CD4-positive, alpha-beta T cell treated with Interferon gamma for 1 hour (primary cell): ENCODE data around the gene SLC9A8.
A peak's percentile ranks its signal among the peaks of the same experiment; 100 is the strongest.
"Not testable (repeated sequence)": the region's sequence is repeated elsewhere in the genome, so short reads cannot be mapped to it uniquely, and the experiment has no call there.

Experiments
- DNase-seq: peaks from one replicate; pipeline ENCODE4 v3.0.0-alpha.2; 2020

Gene SLC9A8

DNA sequence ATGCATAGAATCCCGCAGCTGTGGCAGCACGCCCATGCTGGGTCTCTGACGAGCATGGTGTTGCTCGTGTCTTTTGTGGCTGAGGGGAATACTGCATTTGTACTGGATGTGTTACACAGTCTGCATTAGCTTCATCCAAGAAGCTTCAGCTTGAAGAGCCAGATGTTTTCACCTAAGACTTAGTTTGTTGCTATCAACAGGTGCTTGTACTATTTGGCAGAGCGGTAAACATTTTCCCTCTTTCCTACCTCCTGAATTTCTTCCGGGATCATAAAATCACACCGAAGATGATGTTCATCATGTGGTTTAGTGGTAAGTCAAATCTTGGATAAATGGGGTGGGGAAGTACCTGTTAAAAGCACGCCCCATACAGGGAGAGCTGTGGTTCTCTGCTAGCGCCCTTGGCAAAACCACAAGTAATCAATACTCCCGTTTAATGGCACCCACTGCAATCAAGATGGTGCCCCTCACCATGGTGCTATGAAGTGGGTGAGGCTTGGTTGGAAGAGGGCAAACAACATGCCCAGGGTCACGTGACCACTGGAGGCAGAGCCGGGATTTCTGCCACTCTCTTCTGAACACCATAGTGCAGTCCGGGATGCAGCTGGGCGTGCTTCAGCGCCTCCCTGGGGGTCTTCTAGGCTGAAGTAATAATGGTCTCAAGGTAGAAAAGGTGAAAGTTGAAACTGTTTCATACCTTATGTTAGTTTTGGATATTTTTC lies 68.3 kb downstream of the SLC9A8 start:
- DNase-seq = no peak

DNA sequence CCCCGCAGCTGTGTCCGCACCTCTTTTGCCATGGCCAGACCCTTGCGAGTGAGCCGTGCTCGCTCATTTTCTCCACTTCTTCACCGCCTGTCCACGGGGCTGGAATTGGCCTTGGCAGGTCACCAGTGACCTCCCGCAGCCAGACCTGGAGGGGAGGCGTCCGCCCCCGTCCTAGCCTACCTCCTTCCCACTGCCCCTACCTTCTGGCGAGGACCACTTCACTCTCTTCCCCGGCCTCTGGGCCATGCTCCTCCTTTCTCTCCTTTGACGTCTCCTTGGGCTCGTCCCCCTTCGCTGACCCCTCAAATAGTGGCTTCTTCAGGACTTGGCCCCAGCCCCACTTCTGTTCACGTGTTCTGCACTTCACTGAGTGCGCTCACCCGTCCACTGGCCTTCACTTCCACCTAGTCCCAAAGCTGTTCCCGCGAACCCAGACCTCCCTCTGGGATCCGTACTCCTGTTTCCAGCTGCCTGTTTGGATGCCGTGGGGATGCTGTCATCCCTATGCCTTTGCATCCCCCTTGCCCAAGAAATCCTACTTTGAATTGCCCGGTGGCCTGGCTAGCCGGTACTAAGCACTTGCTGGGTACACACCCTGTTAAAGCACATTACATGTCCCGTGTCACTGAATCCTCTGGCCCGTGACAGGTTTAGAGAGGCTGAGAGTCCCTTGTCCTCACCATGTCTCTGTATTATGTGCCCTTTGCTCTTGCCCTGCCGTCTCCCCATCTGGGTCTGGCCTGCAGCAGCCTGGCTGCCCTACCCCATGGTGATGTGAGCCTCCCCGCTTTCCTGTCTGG lies 69.7 kb downstream of the SLC9A8 start:
- DNase-seq = no peak

DNA sequence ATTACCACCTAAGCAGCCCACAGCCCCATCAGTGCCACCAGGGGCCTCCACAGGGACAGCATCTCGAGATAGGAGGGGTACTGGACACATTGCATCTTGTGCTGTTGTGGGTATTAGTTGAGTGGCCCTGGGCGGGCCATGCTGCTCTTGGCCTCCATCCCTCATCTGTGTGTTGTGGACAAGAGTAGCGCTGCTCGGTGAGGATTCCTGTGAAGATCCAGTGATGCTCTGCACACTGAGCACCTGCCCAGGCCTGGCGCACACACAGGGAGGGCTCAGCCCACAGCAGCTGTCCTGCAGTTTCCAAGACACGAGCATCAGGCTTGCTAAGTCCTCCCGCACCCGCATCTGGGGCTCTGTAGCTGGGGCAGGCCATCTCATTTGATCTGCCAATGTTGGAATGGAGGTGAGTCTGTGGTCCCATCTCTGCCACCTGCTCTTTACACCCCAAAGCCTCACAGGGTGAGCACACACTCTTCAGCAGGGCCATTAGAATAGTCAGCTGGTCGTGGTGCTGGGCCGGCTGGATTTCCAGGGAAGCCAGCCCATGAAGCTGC lies 70.7 kb downstream of the SLC9A8 start:
- DNase-seq = no peak

DNA sequence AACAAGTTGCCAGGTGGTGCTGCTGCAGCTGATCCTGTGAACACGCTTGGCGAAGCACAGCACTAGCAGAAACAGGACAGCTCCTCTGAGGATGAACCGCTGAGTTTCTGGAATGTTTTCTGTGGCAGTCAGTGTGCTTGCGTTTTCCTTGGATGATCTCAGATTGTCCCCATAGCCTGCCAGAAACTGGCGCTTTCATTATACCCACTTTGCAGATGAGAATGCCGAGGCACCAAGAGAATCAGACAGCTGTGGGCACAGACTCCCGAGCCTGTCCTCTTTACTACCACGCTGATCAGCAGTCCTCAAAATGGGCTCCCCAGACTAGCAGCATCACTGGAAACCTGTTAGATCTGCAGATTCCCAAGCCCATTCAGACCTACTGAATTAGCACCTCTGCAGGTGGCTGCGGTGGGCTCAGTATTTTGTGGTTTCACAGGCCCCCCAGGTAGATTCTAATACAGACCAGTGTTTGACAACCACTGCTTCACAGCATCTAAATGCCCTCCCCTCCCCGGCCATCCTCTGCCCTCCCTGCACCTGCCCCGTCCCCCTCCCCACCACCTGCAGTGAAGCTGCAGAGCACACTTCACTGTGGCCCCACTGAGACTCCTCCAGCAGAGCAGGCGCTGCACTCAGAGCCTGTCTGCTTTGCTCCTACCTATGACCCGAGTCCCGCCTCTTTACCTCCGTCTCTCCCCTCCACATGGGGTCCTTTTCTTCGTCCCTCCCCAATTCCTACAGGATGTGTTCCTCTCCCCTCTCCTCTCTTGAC lies 73.1 kb downstream of the SLC9A8 start:
- DNase-seq = no peak

DNA sequence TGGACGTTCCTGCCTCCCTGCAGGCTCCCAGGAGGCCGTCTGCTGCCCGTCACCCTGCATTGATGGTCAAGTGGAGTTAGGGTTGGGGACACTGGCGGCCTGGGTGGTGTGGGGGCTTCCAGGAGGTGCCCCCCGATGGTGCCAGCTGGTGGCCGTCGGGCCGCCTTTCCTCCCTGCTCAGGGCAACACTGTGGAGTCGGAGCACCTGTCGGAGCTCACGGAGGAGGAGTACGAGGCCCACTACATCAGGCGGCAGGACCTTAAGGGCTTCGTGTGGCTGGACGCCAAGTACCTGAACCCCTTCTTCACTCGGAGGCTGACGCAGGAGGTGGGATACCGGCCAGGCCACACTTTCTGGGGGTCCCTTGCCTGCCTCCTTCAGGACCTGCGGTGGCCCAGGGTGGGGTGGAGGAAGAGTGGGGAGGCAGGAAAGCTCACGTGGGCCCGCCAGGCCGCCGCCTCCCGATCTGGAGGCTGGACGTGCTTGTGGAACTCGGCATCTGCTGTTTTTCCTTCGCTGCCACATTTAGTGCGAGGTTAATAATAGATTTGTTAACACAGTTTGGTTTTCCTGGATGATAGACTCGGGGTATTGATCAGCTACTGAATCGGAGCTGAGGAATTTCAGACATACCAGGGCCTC lies 74.1 kb downstream of the SLC9A8 start:
- DNase-seq = no peak

DNA sequence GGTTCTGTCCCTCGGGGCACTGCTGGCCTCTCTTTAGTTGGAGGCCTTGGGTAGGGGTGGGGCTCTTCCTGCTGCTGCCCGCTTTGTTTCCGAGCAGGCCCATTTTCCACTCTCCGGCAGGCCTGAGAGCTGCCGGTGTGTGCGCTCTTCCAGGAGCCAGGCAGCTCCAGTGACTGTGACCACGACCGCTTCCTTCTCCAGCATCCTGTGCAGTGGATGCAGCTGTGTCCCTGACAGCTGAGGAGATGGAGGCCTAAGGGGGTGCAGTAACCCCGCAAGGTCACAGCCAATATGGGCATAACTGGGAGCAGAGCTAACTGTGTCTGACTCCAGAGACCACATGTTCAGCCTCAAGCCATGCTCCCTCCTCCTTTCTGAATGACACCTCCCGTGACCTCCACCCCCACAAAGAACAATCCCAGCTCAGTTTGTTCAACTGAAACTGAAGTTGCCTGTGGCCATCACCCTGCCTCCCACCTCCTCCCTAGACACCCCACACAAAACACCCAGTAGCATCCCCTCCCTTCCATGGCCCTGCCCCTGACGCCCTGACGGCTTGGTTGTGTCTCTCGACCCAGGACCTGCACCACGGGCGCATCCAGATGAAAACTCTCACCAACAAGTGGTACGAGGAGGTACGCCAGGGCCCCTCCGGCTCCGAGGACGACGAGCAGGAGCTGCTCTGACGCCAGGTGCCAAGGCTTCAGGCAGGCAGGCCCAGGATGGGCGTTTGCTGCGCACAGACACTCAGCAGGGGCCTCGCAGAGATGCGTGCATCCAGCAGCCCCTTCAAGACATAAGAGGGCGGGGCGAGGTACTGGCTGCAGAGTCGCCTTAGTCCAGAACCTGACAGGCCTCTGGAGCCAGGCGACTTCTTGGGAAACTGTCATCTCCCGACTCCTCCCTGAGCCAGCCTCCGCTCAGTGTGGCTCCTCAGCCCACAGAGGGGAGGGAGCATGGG lies 74.9 kb downstream of the SLC9A8 start:
- no peak for DNase-seq

DNA sequence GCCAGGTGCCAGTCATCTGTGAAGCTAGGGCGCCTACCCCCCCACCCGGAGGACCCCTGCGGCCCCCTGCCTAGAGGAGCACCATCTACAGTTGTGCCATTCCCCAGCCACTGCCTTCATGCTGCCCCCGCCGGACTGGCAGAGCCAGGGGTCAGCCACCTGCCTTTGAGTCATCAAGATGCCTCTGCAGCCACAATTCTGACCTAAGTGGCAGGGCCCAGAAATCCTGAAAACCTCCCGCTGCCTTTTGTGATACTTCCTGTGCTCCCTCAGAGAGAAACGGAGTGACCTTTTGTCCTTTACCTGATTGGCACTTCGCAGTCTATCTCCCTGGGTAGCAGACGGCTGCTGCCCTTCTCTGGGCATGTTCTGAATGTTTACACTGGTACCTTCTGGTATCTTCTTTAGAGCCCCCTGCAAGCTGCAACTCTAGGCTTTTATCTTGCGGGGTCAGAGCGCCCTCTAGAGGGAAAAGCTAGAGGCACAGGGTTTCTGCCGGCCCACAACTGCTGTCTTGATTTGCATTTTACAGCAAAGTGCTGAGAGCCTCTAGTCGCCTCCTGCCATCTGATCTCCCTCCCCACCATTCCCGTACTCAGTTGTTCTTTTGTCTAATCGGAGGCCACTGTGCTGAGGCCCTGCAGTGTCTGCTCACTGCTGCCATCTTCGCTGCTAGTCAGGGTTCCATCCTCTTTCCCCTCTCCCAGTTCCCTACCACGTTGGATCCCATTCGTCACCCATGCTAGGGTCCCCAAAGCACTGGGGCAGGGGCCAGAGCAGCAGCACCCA lies 75.8 kb downstream of the SLC9A8 start:
- peak; percentile 32 for DNase-seq

DNA sequence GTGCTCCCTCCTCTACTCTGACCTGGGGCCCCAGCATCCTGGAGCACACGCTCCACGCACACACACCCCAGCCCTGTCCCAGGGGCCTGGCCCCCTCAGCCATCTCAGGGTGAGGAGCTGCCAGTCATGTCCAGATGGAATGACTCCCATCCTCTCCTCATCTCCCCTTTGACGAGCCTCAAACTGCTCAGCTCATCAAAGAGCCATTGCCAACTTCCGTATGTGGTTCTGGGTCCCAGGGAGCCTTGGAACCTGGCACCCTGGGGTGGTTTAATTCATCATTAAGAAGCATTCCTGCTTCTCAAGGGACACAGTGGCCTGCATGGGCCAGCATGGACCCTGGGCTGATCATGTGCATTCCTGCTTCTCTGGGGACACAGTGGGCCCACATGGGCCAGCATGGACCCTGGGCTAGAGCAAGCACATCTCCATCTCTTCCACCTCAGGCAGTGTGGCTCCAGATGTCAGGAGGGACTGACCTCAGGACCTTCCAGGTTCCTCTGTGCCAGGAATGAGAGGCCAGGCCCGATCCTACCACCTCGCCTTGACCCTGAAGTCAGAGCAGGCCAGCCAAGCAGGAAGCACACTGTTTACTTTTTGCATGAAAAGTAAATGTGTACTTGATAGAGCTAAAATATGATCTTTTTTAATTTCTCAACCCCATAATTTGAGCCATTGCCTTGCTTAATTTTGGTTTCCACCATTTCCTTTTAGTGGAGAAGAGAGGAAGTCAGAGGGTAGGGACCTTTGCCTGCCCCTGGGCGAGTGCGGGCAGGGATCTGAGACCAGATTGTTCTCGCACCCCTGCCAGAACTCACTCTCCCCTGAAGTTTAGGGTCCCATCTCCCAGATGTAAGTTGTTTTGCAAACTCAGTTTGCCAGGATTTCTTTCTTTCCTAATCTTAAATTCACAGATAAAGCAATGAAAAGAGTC lies 76.6 kb downstream of the SLC9A8 start:
- no peak for DNase-seq

DNA sequence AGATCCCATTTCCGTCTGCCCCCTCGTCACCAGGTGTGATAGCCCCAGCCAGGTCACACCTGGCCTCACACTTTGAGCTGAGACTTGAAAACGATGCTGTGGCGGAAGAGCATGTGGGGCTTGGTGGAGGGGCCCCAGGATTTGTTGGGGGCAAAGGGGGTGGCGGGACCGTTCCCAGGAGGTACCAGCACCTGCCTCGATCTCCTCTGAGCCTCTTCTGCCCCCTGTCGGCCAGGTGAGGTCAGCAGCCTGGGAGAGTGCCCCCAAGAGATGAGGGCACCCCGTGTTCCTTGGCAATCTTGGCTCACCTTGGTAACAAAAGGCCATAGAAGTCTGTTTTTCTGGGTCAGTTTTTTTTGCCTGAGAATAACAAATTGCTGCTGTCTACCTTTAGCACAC lies 77.3 kb downstream of the SLC9A8 start:
- no peak for DNase-seq

DNA sequence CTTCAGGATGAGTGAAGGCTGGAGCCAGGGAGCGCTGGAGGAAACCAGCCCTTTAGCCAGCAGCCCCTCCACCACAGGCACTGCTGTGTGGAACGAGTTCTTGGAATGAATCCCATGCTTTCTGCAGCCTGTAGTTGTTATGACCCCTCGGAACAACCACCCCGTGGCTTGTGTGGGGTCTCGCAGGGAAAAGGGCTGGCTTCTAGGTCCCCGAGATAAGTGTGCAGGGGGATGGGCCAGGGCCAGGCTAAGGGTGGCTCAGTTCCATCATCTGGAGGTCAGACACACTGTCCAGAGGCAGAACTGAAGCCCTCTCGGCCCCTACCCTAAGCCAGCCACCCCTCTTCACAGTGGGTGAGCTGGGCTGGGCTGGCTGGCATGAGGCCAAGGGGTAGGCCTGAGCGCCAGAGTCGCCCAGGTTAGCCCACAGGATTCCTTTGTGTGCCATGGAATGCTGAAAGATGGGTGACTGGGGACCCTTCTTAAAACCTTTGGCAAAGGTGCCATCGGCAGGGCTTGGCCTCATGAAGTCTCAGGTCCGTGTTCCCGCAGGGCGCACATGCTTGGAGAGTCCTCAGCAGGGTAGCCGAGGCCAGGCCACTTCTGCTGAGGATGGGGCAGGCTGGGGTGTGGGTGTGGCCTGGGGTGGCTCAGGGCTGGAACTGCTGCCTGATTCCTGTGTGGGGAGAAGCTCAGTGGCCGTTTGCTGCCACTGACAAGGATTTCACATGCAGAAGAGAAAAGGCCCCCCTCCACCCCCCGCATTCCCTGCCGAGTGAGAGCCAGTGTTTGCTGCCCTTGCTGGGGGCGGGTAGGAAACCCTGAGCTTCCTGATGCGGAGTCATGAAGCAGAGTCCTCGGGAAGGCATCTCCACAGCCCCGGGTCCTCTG lies 78.1 kb downstream of the SLC9A8 start:
- DNase-seq = no peak

DNA sequence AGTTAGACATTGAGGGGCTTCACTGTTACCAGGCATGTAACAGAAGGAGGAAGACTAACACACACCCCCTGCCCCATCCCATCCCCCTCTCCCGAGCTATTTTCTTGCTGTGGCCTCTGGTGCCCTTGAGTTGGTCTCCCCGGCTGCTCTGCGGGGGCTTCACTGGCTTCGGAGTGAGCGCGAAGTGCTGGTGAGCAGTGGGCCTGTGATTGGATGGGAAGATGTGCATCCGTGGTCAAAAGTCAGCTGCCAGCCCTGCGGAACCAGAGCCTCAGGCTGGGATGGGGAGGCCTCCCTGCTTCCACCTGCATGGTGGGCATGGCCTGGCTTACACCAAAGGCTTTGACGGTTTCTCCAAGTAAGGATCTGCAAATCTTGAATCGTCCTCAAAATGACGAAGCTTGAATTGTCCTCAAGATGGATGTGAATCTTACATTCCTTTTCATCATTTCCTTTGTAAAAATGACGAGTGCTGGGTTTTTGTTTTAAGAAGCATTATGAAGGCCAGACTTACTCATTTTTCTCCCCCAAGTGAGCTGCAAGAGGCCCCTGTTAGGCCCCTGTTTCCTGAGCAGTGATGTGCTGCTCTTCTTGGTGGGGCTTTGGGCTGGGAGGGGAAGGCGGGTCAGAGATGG lies 79.0 kb downstream of the SLC9A8 start:
- DNase-seq = no peak

DNA sequence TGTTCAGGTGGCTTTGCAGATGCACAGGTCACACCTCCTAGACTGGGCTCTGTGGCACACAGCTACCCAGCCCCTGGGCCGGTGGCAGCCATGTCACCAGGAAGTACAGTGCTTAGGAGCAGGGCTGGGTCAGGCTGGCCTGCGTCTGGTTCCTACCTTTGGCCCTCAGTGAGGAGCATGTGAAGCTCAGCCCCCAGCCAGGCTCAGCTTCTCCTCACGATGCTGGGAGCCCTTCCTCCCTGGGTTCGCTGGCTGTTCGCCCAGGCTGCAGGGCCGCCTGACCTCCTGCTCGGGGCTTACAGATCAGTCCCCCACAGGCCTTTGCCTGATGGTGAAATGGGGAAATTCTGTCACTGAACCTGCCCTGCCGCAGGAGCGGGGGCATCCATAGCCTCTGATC lies 79.6 kb downstream of the SLC9A8 start:
- DNase-seq = no peak

DNA sequence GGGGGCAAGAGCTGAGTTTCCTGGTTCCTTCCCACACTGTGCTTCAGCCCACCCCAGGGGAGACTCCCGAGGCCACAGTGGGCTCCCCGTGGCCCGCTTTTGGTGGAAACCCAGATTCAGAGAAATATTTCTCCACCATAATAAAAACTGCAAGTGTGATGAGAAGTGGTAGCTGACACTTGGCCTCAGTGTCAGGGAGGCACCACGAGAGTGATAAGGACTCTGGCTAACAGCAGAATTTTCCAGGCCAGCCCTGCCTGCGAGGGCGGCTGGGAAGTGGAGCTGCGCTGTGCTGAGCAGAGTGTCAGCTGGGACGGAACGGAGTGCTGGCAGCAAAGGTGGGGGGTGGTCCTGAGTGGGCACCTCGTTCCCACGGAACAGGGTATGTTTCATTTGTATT lies 80.2 kb downstream of the SLC9A8 start:
- no peak for DNase-seq

DNA sequence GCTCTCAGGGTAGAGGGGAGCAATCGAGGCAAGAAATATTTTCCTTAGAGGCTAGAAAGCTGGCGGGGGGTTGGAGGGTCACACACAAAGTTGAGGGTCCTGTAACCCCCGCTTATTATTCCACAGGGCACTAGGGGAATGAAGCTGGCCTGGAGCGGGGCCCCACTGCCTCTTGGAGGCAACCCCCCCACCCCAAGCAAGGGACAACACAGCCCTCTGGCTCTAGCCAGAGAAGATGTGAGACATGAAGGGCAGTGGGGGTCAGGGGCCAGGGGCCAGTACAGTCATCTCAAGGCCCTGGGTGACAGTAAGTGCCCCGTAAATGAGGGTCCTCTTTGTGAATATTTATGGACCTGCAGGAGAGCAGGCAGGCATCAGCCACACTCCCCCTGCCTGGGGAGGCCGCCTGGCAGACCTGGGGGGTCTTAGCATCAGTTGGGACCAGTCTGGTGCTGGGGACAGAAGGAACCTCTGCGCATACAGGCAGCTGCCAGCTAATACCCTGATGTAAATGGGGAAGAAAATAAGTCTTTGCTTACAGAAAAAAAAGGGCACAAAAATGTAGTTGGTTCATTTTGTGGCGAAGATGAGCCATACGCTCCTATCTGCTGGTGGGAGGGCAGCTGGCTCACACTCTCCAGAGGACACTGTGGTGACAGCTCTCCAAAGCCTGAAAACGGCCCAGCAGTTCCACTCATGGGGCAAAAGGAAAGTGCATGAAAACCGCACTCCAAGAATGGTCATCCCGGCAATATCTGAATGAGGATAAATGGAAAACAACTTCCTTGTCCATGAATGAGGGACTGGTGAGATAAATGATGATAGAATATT lies 80.8 kb downstream of the SLC9A8 start:
- no peak for DNase-seq

DNA sequence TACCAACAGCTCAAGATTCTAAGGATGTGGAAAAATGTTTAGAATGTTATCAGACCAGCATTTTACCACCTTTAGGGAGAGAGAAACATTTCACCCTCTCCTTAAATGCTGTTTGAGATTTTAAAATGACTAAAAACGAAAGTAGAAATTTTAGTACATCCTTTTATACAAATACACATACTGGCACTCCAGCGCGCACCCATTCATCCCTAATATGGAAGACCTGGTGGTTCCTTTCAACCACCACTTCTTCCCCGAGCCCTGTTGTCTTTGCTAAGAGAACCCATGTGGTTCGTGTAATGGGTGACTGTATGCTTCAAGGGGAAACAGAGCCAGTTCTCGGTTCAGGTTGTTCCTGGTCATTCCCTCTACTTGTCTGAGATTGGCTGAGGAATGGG lies 81.4 kb downstream of the SLC9A8 start:
- DNase-seq = no peak

DNA sequence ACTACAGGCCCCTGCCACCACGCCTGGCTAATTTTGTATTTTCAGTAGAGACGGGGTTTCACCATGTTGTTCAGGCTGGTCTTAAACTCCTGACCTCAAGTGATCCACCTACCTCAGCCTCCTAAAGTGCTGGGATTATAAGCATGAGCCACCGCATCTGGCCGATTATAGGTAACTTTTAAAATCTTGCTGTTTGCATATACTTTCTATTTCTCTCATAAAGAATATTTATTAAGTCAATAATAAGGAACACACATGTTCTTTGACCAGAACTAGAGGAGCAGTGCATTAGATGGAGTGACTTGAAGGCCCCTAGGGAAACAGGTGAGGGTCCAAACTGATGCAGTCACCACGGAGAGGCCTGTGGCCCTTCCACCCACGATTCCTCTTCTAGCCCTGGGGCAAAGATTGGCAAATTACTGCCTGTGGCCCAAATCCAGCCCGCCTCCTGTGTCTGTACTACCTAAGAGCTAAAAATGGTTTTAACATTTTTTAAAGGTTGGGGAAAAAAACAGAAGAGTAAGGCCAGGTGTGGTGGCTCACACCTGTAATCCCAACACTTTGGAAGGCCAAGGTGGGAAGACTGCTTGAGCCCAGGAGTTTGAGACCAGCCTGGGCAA lies 83.0 kb downstream of the SLC9A8 start:
- not testable (repeated sequence) for DNase-seq

DNA sequence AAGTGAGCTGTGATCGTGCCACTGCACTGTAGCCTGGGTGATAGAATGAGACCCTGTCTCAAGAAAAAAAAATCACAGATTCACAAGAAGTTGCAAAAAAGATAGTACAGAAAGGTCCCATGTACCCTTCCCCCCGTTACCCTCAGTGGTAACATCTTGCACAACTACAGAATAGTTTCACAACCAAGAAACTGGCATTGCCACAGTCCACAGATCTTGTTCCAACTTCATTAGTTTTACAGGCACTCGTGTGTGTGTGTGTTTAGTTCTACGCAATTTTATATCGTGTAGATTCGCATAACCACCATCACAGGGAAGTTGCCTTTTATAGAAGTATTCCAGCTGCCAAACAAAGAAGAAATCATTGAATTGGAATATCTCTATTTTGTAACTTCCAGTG lies 83.6 kb downstream of the SLC9A8 start:
- no peak for DNase-seq
